ENCODE data around the gene PIGQ.
A peak's percentile ranks its signal among the peaks of the same experiment; 100 is the strongest.

Gene PIGQ

DNA sequence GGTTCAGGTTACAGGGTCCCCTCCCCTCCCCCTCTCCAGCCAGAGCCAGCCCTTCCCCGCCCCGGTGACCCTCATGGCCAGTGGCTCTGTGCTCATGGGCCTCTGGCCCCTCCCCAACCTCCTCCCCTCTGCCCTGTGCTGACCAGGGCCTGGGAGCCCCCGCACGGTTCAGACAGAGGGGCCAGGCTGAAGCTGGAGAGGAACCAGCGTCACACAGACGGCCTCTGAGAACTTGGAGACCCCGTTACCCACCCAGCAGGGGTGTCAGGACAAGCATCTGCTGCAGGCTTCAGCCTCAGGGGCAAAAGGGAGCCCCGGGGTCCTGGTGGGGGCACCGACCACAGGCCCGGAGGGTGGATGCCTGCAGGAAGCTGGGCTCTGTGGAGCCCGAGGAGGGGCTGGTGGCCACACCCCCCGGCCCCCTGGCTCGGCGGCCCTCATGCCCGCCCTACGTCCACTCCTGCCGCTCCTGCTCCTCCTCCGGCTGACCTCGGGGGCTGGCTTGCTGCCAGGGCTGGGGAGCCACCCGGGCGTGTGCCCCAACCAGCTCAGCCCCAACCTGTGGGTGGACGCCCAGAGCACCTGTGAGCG lies 61.1 kb downstream of the PIGQ start, which contains the start of gene WFIKKN1:
TSS of gene WFIKKN1 (plus strand) at position 171 of the 591 bp plus-strand sequence. CDS start at position 440, 269 bp downstream.
- DNase-seq, result peak in 1 of 2 experiments; percentile 22

DNA sequence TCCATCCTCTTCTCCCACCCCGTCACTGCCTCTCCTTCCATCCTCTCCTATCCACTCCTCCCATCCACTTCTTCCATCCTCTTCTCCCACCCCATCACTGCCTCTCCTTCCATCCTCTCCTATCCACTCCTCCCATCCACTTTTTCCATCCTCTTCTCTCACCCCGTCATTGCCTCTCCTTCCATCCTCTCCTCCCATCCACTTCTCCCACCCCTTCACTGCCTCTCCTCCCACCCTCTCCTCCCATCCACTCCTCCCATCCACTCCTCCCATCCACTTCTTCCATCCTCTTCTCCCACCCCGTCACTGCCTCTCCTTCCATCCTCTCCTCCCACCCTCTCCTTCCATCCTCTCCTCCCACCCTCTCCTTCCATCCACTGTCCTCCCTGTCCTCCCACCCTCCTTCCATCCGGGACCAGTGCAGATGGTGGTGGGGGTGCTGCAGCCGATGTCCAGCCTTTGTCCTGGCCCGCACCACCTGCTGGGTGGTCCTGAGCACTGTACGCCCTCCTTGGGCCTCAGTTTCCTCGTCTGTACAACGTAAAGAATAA lies 62.1 kb downstream of the PIGQ start:
- no peak for DNase-seq

DNA sequence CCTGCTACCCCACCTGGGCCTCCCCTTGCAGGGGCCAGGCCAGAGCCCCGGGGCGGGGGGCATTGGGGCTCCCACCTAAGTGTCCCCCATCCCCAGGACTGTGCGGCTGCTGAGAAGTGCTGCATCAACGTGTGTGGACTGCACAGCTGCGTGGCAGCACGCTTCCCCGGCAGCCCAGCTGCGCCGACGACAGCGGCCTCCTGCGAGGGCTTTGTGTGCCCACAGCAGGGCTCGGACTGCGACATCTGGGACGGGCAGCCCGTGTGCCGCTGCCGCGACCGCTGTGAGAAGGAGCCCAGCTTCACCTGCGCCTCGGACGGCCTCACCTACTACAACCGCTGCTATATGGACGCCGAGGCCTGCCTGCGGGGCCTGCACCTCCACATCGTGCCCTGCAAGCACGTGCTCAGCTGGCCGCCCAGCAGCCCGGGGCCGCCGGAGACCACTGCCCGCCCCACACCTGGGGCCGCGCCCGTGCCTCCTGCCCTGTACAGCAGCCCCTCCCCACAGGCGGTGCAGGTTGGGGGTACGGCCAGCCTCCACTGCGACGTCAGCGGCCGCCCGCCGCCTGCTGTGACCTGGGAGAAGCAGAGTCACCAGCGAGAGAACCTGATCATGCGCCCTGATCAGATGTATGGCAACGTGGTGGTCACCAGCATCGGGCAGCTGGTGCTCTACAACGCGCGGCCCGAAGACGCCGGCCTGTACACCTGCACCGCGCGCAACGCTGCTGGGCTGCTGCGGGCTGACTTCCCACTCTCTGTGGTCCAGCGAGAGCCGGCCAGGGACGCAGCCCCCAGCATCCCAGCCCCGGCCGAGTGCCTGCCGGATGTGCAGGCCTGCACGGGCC lies 62.9 kb downstream of the PIGQ start:
- DNase-seq, result no peak

DNA sequence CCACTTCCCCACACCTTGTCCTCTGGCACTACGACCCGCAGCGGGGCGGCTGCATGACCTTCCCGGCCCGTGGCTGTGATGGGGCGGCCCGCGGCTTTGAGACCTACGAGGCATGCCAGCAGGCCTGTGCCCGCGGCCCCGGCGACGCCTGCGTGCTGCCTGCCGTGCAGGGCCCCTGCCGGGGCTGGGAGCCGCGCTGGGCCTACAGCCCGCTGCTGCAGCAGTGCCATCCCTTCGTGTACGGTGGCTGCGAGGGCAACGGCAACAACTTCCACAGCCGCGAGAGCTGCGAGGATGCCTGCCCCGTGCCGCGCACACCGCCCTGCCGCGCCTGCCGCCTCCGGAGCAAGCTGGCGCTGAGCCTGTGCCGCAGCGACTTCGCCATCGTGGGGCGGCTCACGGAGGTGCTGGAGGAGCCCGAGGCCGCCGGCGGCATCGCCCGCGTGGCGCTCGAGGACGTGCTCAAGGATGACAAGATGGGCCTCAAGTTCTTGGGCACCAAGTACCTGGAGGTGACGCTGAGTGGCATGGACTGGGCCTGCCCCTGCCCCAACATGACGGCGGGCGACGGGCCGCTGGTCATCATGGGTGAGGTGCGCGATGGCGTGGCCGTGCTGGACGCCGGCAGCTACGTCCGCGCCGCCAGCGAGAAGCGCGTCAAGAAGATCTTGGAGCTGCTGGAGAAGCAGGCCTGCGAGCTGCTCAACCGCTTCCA lies 63.7 kb downstream of the PIGQ start:
- DNase-seq, result no peak

All from NCI-H526 (cell line).